ENCODE results near the gene C12orf43. TPM values are rescaled to one million over a fixed set of nuclear protein-coding genes. Genes with fewer than 3 reads are reported as not detected.

C12orf43 gene
- total RNA-seq, 1 donor from 2014 or later: 7.6 TPM

DNA sequence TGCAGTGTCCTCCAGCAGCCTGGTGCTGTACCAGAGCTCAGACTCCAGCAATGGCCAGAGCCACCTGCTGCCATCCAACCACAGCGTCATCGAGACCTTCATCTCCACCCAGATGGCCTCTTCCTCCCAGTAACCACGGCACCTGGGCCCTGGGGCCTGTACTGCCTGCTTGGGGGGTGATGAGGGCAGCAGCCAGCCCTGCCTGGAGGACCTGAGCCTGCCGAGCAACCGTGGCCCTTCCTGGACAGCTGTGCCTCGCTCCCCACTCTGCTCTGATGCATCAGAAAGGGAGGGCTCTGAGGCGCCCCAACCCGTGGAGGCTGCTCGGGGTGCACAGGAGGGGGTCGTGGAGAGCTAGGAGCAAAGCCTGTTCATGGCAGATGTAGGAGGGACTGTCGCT is 15.2 kb downstream of the C12orf43 start:
- DNase-seq: no peak
- Histone ChIP-seq H3K9me3 (replicated peaks) (no peaks in the 10 kb centered on the region), H3K36me3 (peaks cover 38% of the 10 kb centered on the region), H3K4me1 (no peaks in the 10 kb centered on the region), H3K27ac (replicated peaks) (no peak overlapping the region), H3K4me3 (no peak overlapping the region), H3K27me3 (ENCODE audit: low read depth) (peaks cover 27% of the 10 kb centered on the region)
- intact Hi-C loops (cut with micrococcal nuclease): no loop called here
- TF ChIP-seq, protein P1, sequence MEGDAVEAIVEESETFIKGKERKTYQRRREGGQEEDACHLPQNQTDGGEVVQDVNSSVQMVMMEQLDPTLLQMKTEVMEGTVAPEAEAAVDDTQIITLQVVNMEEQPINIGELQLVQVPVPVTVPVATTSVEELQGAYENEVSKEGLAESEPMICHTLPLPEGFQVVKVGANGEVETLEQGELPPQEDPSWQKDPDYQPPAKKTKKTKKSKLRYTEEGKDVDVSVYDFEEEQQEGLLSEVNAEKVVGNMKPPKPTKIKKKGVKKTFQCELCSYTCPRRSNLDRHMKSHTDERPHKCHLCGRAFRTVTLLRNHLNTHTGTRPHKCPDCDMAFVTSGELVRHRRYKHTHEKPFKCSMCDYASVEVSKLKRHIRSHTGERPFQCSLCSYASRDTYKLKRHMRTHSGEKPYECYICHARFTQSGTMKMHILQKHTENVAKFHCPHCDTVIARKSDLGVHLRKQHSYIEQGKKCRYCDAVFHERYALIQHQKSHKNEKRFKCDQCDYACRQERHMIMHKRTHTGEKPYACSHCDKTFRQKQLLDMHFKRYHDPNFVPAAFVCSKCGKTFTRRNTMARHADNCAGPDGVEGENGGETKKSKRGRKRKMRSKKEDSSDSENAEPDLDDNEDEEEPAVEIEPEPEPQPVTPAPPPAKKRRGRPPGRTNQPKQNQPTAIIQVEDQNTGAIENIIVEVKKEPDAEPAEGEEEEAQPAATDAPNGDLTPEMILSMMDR (IDR thresholded peaks at IDR 0.05; ENCODE audit: borderline replicate concordance): no peak

DNA sequence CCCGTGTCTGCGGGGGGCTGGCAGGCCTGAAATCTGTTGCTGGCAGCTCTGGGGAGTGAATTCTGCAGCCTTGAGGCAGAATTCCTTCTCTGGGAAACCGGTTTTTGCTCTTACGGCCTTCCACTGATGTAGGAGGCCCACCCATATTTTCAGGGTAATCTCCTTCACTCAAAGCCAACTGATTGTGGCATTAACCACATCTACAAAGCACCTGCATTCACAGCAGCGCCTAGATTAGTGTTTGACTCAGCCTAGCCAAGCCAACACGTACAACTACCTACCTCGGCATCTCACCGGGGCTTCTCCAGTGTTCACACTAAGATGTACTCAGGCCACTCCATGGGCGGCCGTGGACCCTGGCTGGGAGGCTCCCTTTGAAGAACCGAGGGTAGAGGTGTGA is 15.8 kb downstream of the C12orf43 start:
- TF ChIP-seq, protein P1 (IDR thresholded peaks at IDR 0.05; ENCODE audit: borderline replicate concordance): no peak
- no peaks in the 10 kb centered on the region for H3K9me3 ChIP-seq (replicated peaks)
- no peak for DNase-seq
- peaks cover 32% of the 10 kb centered on the region for H3K36me3 ChIP-seq
- H3K4me1 ChIP-seq: no peaks in the 10 kb centered on the region
- intact Hi-C loops (cut with micrococcal nuclease): no loop called here
- H3K27me3 ChIP-seq (ENCODE audit: low read depth): peaks cover 32% of the 10 kb centered on the region
- no peak overlapping the region for H3K27ac ChIP-seq (replicated peaks)
- no peak overlapping the region for H3K4me3 ChIP-seq

DNA sequence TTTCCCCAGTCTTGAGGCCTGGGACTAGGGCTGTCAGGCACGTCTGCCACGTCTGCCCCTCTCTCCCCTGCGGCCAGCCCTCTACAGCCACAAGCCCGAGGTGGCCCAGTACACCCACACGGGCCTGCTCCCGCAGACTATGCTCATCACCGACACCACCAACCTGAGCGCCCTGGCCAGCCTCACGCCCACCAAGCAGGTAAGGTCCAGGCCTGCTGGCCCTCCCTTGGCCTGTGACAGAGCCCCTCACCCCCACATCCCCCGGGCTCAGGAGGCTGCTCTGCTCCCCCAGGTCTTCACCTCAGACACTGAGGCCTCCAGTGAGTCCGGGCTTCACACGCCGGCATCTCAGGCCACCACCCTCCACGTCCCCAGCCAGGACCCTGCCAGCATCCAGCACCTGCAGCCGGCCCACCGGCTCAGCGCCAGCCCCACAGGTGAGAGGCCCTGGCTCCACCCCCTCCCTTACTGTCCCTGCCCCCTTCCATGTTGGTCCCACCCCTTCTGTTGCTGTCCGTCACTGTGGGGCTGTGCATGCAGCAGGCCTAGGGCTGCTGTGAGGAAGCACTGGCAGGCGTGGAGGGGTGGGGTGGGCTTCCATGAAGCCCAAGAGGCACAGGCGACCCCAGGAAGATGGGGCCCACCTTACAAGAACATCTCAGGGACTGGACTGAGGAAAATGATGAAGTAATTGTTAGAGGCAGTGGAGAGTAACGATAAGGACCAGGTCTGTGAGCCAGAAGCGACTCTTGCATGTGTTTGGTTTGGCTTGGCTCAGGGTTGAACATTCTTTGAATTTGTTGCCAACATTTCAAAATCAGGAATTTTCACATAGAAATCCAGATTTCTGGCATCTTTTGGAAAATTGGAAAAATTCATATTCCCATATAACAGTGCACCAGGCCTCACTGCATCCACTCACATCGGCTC is 16.8 kb downstream of the C12orf43 start:
- peaks cover 35% of the 10 kb centered on the region for H3K27me3 ChIP-seq (ENCODE audit: low read depth)
- TF ChIP-seq, protein P1 (IDR thresholded peaks at IDR 0.05; ENCODE audit: borderline replicate concordance): no peak
- no peak for DNase-seq
- no peaks in the 10 kb centered on the region for H3K4me1 ChIP-seq
- intact Hi-C loops (cut with micrococcal nuclease): no loop called here
- no peak overlapping the region for H3K4me3 ChIP-seq
- no peak overlapping the region for H3K27ac ChIP-seq (replicated peaks)
- H3K9me3 ChIP-seq (replicated peaks): no peaks in the 10 kb centered on the region
- peaks cover 23% of the 10 kb centered on the region for H3K36me3 ChIP-seq

DNA sequence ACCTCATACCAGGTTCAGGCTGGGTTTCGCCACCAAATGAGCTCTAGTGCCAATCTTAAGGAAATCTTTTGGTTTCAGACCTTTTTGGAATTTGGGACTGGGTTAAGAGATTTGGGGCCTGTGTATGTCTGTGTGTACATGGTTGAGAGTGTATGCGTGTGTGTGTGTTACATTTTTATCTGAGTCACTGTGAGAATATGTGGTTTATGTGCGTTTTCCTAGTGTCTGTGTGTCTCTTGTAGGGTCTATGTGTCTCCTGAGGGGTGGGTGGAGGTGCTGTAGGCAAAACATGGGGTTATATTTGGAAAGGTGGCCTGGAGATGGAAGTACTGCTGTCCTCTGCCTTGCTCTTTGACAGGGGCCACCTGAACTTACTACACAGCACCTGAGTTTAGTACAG is 17.9 kb downstream of the C12orf43 start:
- Histone ChIP-seq H3K27ac (replicated peaks) (no peak overlapping the region), H3K27me3 (ENCODE audit: low read depth) (peaks cover 35% of the 10 kb centered on the region), H3K4me1 (no peaks in the 10 kb centered on the region), H3K9me3 (replicated peaks) (no peaks in the 10 kb centered on the region), H3K4me3 (no peak overlapping the region), H3K36me3 (peaks cover 13% of the 10 kb centered on the region)
- TF ChIP-seq, protein P1 (IDR thresholded peaks at IDR 0.05; ENCODE audit: borderline replicate concordance): no peak
- no peak for DNase-seq
- intact Hi-C loops (cut with micrococcal nuclease): no loop called here

DNA sequence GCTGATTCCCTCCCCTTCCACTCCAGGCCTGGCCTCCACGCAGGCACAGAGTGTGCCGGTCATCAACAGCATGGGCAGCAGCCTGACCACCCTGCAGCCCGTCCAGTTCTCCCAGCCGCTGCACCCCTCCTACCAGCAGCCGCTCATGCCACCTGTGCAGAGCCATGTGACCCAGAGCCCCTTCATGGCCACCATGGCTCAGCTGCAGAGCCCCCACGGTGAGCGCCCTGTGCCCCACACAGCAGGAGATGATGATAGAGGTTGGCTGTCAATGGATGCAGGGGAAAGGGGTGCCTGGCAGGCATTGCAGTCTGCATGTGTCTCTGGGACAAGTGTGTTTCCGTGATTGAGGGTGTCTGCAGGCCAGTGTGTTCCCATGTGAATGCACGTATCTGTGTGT is 18.8 kb downstream of the C12orf43 start:
- Histone ChIP-seq H3K9me3 (replicated peaks) (no peaks in the 10 kb centered on the region), H3K27me3 (ENCODE audit: low read depth) (peaks cover 35% of the 10 kb centered on the region), H3K27ac (replicated peaks) (no peak overlapping the region), H3K4me1 (no peaks in the 10 kb centered on the region), H3K4me3 (no peak overlapping the region), H3K36me3 (peaks cover 3% of the 10 kb centered on the region)
- TF ChIP-seq, protein P1 (IDR thresholded peaks at IDR 0.05; ENCODE audit: borderline replicate concordance): no peak
- DNase-seq: no peak
- intact Hi-C loops (cut with micrococcal nuclease): no loop called here

Data from left ventricle myocardium inferior (tissue), 1 donor.